K562 (cell line): ENCODE measurements around the gene MFSD11. TPM values are rescaled to one million over a fixed set of nuclear protein-coding genes. Genes with fewer than 3 reads are reported as not detected.

ENCODE experiments used
- CC2D1A ChIP-seq: fragments of 450-650 bp; IDR thresholded peaks from 2 replicates; pipeline ENCODE4 v1.6.1; 2017; ENCODE audit warnings: mild to moderate bottlenecking
- DNMT1 ChIP-seq: fragments of 450-650 bp; IDR thresholded peaks from 2 replicates; pipeline ENCODE4 v1.6.1; 2016; ENCODE audit warnings: antibody characterized with exemption, mild to moderate bottlenecking
- ERF ChIP-seq: fragments of 450-650 bp; formaldehyde crosslinking; IDR thresholded peaks from 2 replicates; pipeline ENCODE4 v1.4.0; 2020; ENCODE audit warnings: mild to moderate bottlenecking, mixed read lengths
- FOXK1 ChIP-seq: sonication (generic); formaldehyde crosslinking; IDR thresholded peaks from 2 replicates; pipeline ENCODE4 v1.8.0; 2022; ENCODE audit warnings: missing genetic modification reagents, mild to moderate bottlenecking, borderline replicate concordance
- FOXP1 ChIP-seq: sonication (generic); formaldehyde crosslinking; IDR thresholded peaks from 2 replicates; pipeline ENCODE4 v1.8.0; 2022; ENCODE audit warnings: mild to moderate bottlenecking, missing genetic modification reagents
- GTF2F1 ChIP-seq: IDR thresholded peaks from 2 replicates; pipeline ENCODE4 v1.6.1; 2011; ENCODE audit warnings: low read depth, low read length, improper control_type of control experiment
- HCFC1 ChIP-seq: IDR thresholded peaks from 2 replicates; pipeline ENCODE4 v1.6.1; 2012; ENCODE audit warnings: low read depth, low read length, improper control_type of control experiment
- LCOR ChIP-seq: sonication (generic); formaldehyde crosslinking; IDR thresholded peaks from 2 replicates; pipeline ENCODE4 v1.8.0; 2022; ENCODE audit warnings: mild to moderate bottlenecking, missing genetic modification reagents
- NONO ChIP-seq, 2 experiments: fragments of 200-400 bp in 1 of 2; fragments of 450-650 bp in 1 of 2; formaldehyde crosslinking in 1 of 2; IDR thresholded peaks; 2 replicates each; pipeline ENCODE4 v1.6.1; 2017; ENCODE audit warnings: low read depth in 2 of 2, mild to moderate bottlenecking in 2 of 2, moderate library complexity in 2 of 2, low read length in 1 of 2
- PHB2 ChIP-seq: fragments of 450-650 bp; IDR thresholded peaks from 2 replicates; pipeline ENCODE4 v1.6.1; 2017; ENCODE audit warnings: low read depth
- POLR2A ChIP-seq: fragments of 450-650 bp; conservative IDR thresholded peaks from 2 replicates; pipeline ENCODE4 v1.6.1; 2016
- POLR2G ChIP-seq: fragments of 200-400 bp; formaldehyde crosslinking; IDR thresholded peaks from 2 replicates; pipeline ENCODE4 v1.6.1; 2017; ENCODE audit warnings: low read depth, mild to moderate bottlenecking, antibody characterized with exemption, low read length, moderate library complexity
- SMAD4 ChIP-seq: fragments of 250-450 bp; sonication (Bioruptor Pico); conservative IDR thresholded peaks from 2 replicates; pipeline ENCODE4 v1.8.0; 2021; ENCODE audit warnings: inconsistent platforms, mild to moderate bottlenecking, moderate library complexity
- STAT5A ChIP-seq: IDR thresholded peaks from 2 replicates; pipeline ENCODE4 v1.6.1; 2012; ENCODE audit warnings: low read length, inconsistent platforms, borderline replicate concordance
- SUPT5H ChIP-seq: fragments of 450-650 bp; IDR thresholded peaks from 2 replicates; pipeline ENCODE4 v1.6.1; 2016
- TEAD4 ChIP-seq, 2 experiments: sonication (generic) in 1 of 2; formaldehyde crosslinking in 1 of 2; IDR thresholded peaks; 2 replicates each; pipeline versions ENCODE4 v1.6.1 to v1.8.0; 2012 to 2022; ENCODE audit warnings: borderline replicate concordance in 1 of 2, inconsistent platforms in 1 of 2, low read length in 1 of 2, mild to moderate bottlenecking in 1 of 2, missing genetic modification reagents in 1 of 2
- ZNF584 ChIP-seq: fragments of 200-800 bp; sonication (Bioruptor generic); IDR thresholded peaks from 2 replicates; pipeline ENCODE4 v1.6.1; 2016; ENCODE audit warnings: low read depth, mild to moderate bottlenecking, missing genetic modification characterization, missing compliant biosample characterization
- ZNF644 ChIP-seq: fragments of 200-800 bp; sonication (Bioruptor generic); IDR thresholded peaks from 2 replicates; pipeline ENCODE4 v1.6.1; 2016; ENCODE audit warnings: low read depth, missing genetic modification characterization, missing compliant biosample characterization
- ZNF75A ChIP-seq: fragments of 450-650 bp; formaldehyde crosslinking; IDR thresholded peaks from 2 replicates; pipeline ENCODE4 v1.4.0; 2020; ENCODE audit warnings: mild to moderate bottlenecking
- polyA plus RNA-seq, 8 experiments: library from polyadenylated mRNA; depleted of rRNA in 4 of 8; stranded (reverse) in 5 of 8; unstranded in 3 of 8; fragments of >200 nt; fragmentation: Nextera tagmentation in 2 of 8; fragmentation: Illumina TruSeq in 1 of 8; extraction: Ambion mirVana in 2 of 8; extraction: Trizol in 1 of 8; gene quantifications; 2 replicates each; pipeline versions ENCODE4 v1.2.1 to v1.2.3, GENCODE V29; 2011 to 2014; ENCODE audit warnings: inconsistent platforms in 1 of 8, missing spikeins in 1 of 8
- total RNA-seq, 7 experiments: library from RNA; depleted of rRNA in 6 of 7; stranded (reverse); fragments of >200 nt in 6 of 7; fragmentation: Illumina TruSeq in 2 of 7; extraction: Trizol in 2 of 7; gene quantifications; 2 replicates each; pipeline versions ENCODE4 v1.2.1 to v1.2.3, GENCODE V29; 2011 to 2021; ENCODE audit warnings: low replicate concordance in 1 of 7
- TF ChIP-seq, protein P1 (sequence below): sonication (generic); formaldehyde crosslinking; IDR thresholded peaks from 2 replicates; pipeline ENCODE4 v1.8.1; 2023; ENCODE audit warnings: mild to moderate bottlenecking, missing genetic modification reagents
- TF ChIP-seq, protein P2 (sequence below): fragments of 250-450 bp; sonication (Bioruptor Pico); IDR thresholded peaks from 2 replicates; pipeline ENCODE4 v1.6.1; 2021; ENCODE audit warnings: mild to moderate bottlenecking
- TF ChIP-seq, protein P3 (sequence below): fragments of 450-650 bp; formaldehyde crosslinking; IDR thresholded peaks from 2 replicates; pipeline ENCODE4 v1.4.0; 2020; ENCODE audit warnings: mild to moderate bottlenecking, moderate library complexity

The MFSD11 gene
- total and polyA plus RNA-seq, 9 of the 15 experiments (the other 6 are each of a cell fraction or from before 2014, with no cell fraction given), result 14.4 to 24.5 (median 19.9) TPM

DNA sequence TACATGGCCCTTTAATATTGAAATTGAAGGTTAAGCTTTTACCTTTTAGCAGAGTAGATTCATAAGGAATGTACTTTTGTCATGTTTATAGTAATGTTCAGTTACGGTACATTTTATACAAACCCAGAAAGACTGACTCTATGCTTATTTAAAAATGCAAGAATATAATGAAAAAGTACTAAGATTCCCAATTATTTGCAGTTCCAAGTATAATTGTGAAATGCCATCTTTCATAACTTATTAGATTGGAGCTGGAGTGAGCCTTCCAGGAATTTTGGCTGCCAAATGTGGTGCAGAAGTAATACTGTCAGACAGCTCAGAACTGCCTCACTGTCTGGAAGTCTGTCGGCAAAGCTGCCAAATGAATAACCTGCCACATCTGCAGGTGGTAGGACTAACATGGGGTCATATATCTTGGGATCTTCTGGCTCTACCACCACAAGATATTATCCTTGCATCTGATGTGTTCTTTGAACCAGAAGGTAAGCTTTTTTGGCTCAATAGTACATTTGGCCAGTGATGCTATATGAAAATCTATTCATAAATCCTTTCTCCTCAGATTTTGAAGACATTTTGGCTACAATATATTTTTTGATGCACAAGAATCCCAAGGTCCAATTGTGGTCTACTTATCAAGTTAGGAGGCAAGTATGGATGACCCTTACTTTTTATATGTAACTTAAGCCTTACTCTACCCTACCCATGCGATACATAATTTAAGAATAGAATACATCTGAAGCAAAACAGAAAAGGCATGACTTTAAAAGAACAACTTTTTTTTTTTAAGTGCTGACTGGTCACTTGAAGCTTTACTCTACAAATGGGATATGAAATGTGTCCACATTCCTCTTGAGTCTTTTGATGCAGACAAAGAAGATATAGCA, 4.9 kb upstream of the MFSD11 start (continued):
- TF ChIP-seq CC2D1A (no peak), LCOR (CRISPR knock-in tag) (0 out of 2 replicates have a peak, but pooled peaks have one; percentile 14), PHB2 (no peak), HCFC1 (no peak), FOXP1 (CRISPR knock-in tag) (no peak), ZNF584 (CRISPR knock-in tag) (no peak), ZNF644 (no peak), GTF2F1 (no peak), POLR2A (peak; percentile 49), ERF (CRISPR knock-in tag) (peak; percentile 60; the same call in 1 of the 2 replicates), NONO (IDR thresholded peaks at IDR 0.05; ENCODE audit: low read depth in 2 of 2, low read length in 1 of 2) (no peak), SUPT5H (peak; percentile 22), FOXK1 (CRISPR knock-in tag) (0 out of 2 replicates have a peak, but pooled peaks have one; percentile 66), DNMT1 (no peak), POLR2G (peak; percentile 6; the same call in 1 of the 2 replicates), SMAD4 (no peak), TEAD4 (IDR thresholded peaks at IDR 0.05; ENCODE audit: low read length) (0 out of 2 replicates have a peak, but pooled peaks have one; percentile 13), TEAD4 (CRISPR knock-in tag; IDR thresholded peaks at IDR 0.05; ENCODE audit: borderline replicate concordance) (no peak), ZNF75A (CRISPR knock-in tag) (no peak), STAT5A (peak; percentile 46; the same call in 1 of the 2 replicates)
- TF ChIP-seq, protein P1, sequence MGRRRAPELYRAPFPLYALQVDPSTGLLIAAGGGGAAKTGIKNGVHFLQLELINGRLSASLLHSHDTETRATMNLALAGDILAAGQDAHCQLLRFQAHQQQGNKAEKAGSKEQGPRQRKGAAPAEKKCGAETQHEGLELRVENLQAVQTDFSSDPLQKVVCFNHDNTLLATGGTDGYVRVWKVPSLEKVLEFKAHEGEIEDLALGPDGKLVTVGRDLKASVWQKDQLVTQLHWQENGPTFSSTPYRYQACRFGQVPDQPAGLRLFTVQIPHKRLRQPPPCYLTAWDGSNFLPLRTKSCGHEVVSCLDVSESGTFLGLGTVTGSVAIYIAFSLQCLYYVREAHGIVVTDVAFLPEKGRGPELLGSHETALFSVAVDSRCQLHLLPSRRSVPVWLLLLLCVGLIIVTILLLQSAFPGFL, result 0 out of 2 replicates have a peak, but pooled peaks have one; percentile 54
- TF ChIP-seq, protein P2, sequence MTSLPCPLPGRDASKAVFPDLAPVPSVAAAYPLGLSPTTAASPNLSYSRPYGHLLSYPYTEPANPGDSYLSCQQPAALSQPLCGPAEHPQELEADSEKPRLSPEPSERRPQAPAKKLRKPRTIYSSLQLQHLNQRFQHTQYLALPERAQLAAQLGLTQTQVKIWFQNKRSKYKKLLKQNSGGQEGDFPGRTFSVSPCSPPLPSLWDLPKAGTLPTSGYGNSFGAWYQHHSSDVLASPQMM, result no peak
- TF ChIP-seq, protein P3, sequence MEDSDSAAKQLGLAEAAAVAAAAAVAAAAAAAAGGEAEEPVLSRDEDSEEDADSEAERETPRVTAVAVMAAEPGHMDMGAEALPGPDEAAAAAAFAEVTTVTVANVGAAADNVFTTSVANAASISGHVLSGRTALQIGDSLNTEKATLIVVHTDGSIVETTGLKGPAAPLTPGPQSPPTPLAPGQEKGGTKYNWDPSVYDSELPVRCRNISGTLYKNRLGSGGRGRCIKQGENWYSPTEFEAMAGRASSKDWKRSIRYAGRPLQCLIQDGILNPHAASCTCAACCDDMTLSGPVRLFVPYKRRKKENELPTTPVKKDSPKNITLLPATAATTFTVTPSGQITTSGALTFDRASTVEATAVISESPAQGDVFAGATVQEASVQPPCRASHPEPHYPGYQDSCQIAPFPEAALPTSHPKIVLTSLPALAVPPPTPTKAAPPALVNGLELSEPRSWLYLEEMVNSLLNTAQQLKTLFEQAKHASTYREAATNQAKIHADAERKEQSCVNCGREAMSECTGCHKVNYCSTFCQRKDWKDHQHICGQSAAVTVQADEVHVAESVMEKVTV (CRISPR knock-in tag), result no peak
